Karpas-422 (cell line): Measurements from ENCODE around the gene GNAS. TPM values are rescaled to one million over a fixed set of nuclear protein-coding genes. Genes with fewer than 3 reads are reported as not detected.
A peak's percentile ranks its signal among the peaks of the same experiment; 100 is the strongest.

ENCODE experiments used
- DNase-seq: peaks from one replicate; pipeline ENCODE4 v3.0.0-alpha.2; 2015
- H2AFZ ChIP-seq: fragments of 200-600 bp; sonication (generic); 2 replicates; pipeline ENCODE4 v1.6.1; 2014; ENCODE audit warnings: antibody characterized with exemption, low read length, mixed read lengths
- H3K27ac ChIP-seq: fragments of 200-600 bp; sonication (generic); 2 replicates; pipeline ENCODE4 v1.5.1; 2014; ENCODE audit warnings: mild to moderate bottlenecking, low read length, moderate library complexity
- H3K27me3 ChIP-seq: fragments of 200-600 bp; sonication (generic); 2 replicates; pipeline ENCODE4 v1.6.1; 2014; ENCODE audit warnings: low read length, mixed read lengths
- H3K36me3 ChIP-seq: fragments of 200-600 bp; sonication (generic); 2 replicates; pipeline ENCODE4 v1.6.1; 2014; ENCODE audit warnings: low read length, mixed read lengths; ENCODE audit not compliant: insufficient read depth
- H3K4me1 ChIP-seq: fragments of 200-600 bp; sonication (generic); 2 replicates; pipeline ENCODE4 v1.6.1; 2014; ENCODE audit warnings: mild to moderate bottlenecking, low read length, mixed read lengths
- H3K4me2 ChIP-seq: fragments of 200-600 bp; sonication (generic); 2 replicates; pipeline ENCODE4 v1.6.1; 2014; ENCODE audit warnings: low read length, low read depth, mild to moderate bottlenecking; ENCODE audit not compliant: poor library complexity, severe bottlenecking
- H3K4me3 ChIP-seq: fragments of 200-600 bp; sonication (generic); 2 replicates; pipeline ENCODE4 v1.5.1; 2014; ENCODE audit warnings: mild to moderate bottlenecking, antibody characterized with exemption, low read length, mixed read lengths
- H3K79me2 ChIP-seq: fragments of 200-600 bp; sonication (generic); 2 replicates; pipeline ENCODE4 v1.6.1; 2014; ENCODE audit warnings: mild to moderate bottlenecking, low read length, mixed read lengths
- H3K9ac ChIP-seq: fragments of 200-600 bp; sonication (generic); 2 replicates; pipeline ENCODE4 v1.6.0; 2014; ENCODE audit warnings: low read length
- H3K9me2 ChIP-seq: fragments of 200-600 bp; sonication (generic), shearing (Covaris generic); replicated peaks from 2 replicates; pipeline ENCODE4 v1.6.0; 2014; ENCODE audit warnings: mild to moderate bottlenecking, low read length, moderate library complexity; ENCODE audit not compliant: insufficient read depth
- H3K9me3 ChIP-seq: fragments of 300-700, 200-600 bp; sonication (generic); 2 replicates; pipeline ENCODE4 v1.6.1; 2014; ENCODE audit warnings: low read length, mixed read lengths
- H4K20me1 ChIP-seq: fragments of 200-600 bp; sonication (generic); 2 replicates; pipeline ENCODE4 v1.6.1; 2014; ENCODE audit warnings: mild to moderate bottlenecking, antibody characterized with exemption, low read length, low read depth; ENCODE audit not compliant: insufficient read depth
- total RNA-seq: library from RNA; depleted of rRNA; stranded (reverse); fragments of >200 nt; shearing (Covaris generic); gene quantifications from 2 replicates; pipeline ENCODE4 v1.2.3, GENCODE V29; 2014; ENCODE audit warnings: low replicate concordance

The GNAS gene
- total RNA-seq, 1 experiment from 2014 or later: 624 TPM

- no peaks in the 10 kb centered on the region for H3K9me3 ChIP-seq
- H2AFZ ChIP-seq: no peak overlapping the region
- peaks cover 19% of the 10 kb centered on the region; the same call in 1 of the 2 replicates for H3K36me3 ChIP-seq
- H4K20me1 ChIP-seq: 0 out of 2 replicates have a peak, but pooled peaks cover 3% of the 10 kb centered on the region
- H3K4me2 ChIP-seq: no peak overlapping the region
- H3K9me2 ChIP-seq: no peaks in the 10 kb centered on the region
- no peaks in the 10 kb centered on the region for H3K27me3 ChIP-seq
- H3K27ac ChIP-seq: no peak overlapping the region
- no peak overlapping the region for H3K9ac ChIP-seq
- no peak overlapping the region for H3K4me3 ChIP-seq
- peaks cover 79% of the 10 kb centered on the region for H3K79me2 ChIP-seq
- no peaks in the 10 kb centered on the region for H3K4me1 ChIP-seq
- no peak for DNase-seq
These were observed 18.6 kb upstream of the GNAS start for GRCh38 chr20:58833921-58834320.

- no peaks in the 10 kb centered on the region for H3K9me2 ChIP-seq
- H3K9me3 ChIP-seq: no peaks in the 10 kb centered on the region
- no peaks in the 10 kb centered on the region for H3K4me1 ChIP-seq
- H2AFZ ChIP-seq: no peak overlapping the region
- peaks cover 68% of the 10 kb centered on the region for H3K79me2 ChIP-seq
- H3K9ac ChIP-seq: no peak overlapping the region
- H3K4me2 ChIP-seq: no peak overlapping the region
- H4K20me1 ChIP-seq: no peaks in the 10 kb centered on the region
- H3K27me3 ChIP-seq: no peaks in the 10 kb centered on the region
- H3K27ac ChIP-seq: no peak overlapping the region
- no peak overlapping the region for H3K4me3 ChIP-seq
- no peak for DNase-seq
- H3K36me3 ChIP-seq: peaks cover 19% of the 10 kb centered on the region; the same call in 1 of the 2 replicates
These were observed 17.3 kb upstream of the GNAS start for GRCh38 chr20:58835231-58835630.

GRCh38 chr20:58836616-58837204 lies 15.8 kb upstream of the GNAS start:
- DNase-seq: no peak
- no peak overlapping the region for H3K9ac ChIP-seq
- no peaks in the 10 kb centered on the region for H3K9me3 ChIP-seq
- H2AFZ ChIP-seq: no peak overlapping the region
- H3K9me2 ChIP-seq: no peaks in the 10 kb centered on the region
- peaks cover 55% of the 10 kb centered on the region for H3K79me2 ChIP-seq
- H3K4me3 ChIP-seq: no peak overlapping the region
- no peaks in the 10 kb centered on the region for H3K27me3 ChIP-seq
- H3K36me3 ChIP-seq: peaks cover 19% of the 10 kb centered on the region; the same call in 1 of the 2 replicates
- H3K4me2 ChIP-seq: no peak overlapping the region
- no peak overlapping the region for H3K27ac ChIP-seq
- no peaks in the 10 kb centered on the region for H3K4me1 ChIP-seq
- H4K20me1 ChIP-seq: no peaks in the 10 kb centered on the region

- H3K27me3 ChIP-seq: no peaks in the 10 kb centered on the region
- H4K20me1 ChIP-seq: no peaks in the 10 kb centered on the region
- no peak overlapping the region for H3K4me2 ChIP-seq
- no peak overlapping the region for H2AFZ ChIP-seq
- H3K79me2 ChIP-seq: peaks cover 45% of the 10 kb centered on the region
- no peak for DNase-seq
- H3K9me3 ChIP-seq: no peaks in the 10 kb centered on the region
- H3K9me2 ChIP-seq: no peaks in the 10 kb centered on the region
- H3K36me3 ChIP-seq: peaks cover 9% of the 10 kb centered on the region; the same call in 1 of the 2 replicates
- no peak overlapping the region for H3K9ac ChIP-seq
- H3K27ac ChIP-seq: no peak overlapping the region
- H3K4me1 ChIP-seq: no peaks in the 10 kb centered on the region
- no peak overlapping the region for H3K4me3 ChIP-seq
These were observed 14.8 kb upstream of the GNAS start for GRCh38 chr20:58837717-58838116.

DNA sequence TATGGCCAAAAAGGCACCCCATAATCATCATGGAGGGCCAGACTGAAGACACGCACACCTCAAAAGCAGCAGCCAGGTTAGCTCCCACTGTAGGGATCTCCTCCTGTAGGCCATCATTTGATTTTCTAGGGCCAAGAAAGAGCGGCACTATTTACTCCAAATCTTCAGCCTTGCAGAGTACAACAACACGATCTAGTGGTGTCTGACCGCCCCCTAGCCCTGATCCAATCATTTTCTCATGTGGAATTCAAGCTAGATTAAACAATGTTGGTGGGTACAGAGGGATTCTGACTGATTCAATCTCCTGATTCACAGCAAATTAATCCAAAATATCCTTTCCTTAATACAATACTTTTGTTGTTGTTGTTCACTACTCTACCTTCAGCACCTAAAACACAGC lies 14.3 kb upstream of the GNAS start:
- Histone ChIP-seq H3K9me3 (no peaks in the 10 kb centered on the region), H3K27ac (no peak overlapping the region), H3K9ac (no peak overlapping the region), H3K27me3 (no peaks in the 10 kb centered on the region), H4K20me1 (peaks cover under 1% of the 10 kb centered on the region; the same call in 1 of the 2 replicates), H3K79me2 (peaks cover 46% of the 10 kb centered on the region), H3K36me3 (0 out of 2 replicates have a peak, but pooled peaks cover 8% of the 10 kb centered on the region), H3K4me3 (no peak overlapping the region), H3K4me2 (no peak overlapping the region), H2AFZ (no peak overlapping the region), H3K9me2 (no peaks in the 10 kb centered on the region), H3K4me1 (no peaks in the 10 kb centered on the region)
- DNase-seq: no peak

GRCh38 chr20:58839474-58839874 lies 13.0 kb upstream of the GNAS start:
- no peaks in the 10 kb centered on the region for H3K27me3 ChIP-seq
- DNase-seq: peak; percentile 70
- H2AFZ ChIP-seq: no peak overlapping the region
- peaks cover 4% of the 10 kb centered on the region; the same call in 1 of the 2 replicates for H4K20me1 ChIP-seq
- peaks cover 48% of the 10 kb centered on the region for H3K79me2 ChIP-seq
- H3K27ac ChIP-seq: no peak overlapping the region
- no peaks in the 10 kb centered on the region for H3K9me2 ChIP-seq
- no peak overlapping the region for H3K4me3 ChIP-seq
- no peak overlapping the region for H3K9ac ChIP-seq
- no peaks in the 10 kb centered on the region for H3K9me3 ChIP-seq
- H3K4me1 ChIP-seq: no peaks in the 10 kb centered on the region
- H3K4me2 ChIP-seq: no peak overlapping the region
- 0 out of 2 replicates have a peak, but pooled peaks cover 5% of the 10 kb centered on the region for H3K36me3 ChIP-seq

DNA sequence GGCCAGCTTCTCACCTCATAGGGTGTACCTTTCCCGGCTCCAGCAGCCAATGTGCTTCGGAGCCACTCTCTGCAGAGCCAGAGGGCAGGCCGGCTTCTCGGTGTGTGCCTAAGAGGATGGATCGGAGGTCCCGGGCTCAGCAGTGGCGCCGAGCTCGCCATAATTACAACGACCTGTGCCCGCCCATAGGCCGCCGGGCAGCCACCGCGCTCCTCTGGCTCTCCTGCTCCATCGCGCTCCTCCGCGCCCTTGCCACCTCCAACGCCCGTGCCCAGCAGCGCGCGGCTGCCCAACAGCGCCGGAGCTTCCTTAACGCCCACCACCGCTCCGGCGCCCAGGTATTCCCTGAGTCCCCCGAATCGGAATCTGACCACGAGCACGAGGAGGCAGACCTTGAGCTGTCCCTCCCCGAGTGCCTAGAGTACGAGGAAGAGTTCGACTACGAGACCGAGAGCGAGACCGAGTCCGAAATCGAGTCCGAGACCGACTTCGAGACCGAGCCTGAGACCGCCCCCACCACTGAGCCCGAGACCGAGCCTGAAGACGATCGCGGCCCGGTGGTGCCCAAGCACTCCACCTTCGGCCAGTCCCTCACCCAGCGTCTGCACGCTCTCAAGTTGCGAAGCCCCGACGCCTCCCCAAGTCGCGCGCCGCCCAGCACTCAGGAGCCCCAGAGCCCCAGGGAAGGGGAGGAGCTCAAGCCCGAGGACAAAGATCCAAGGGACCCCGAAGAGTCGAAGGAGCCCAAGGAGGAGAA lies 12.3 kb upstream of the GNAS start:
- no peaks in the 10 kb centered on the region for H3K27me3 ChIP-seq
- peaks cover 50% of the 10 kb centered on the region for H3K79me2 ChIP-seq
- H3K9me2 ChIP-seq: no peaks in the 10 kb centered on the region
- no peaks in the 10 kb centered on the region for H3K36me3 ChIP-seq
- no peak overlapping the region for H3K9ac ChIP-seq
- DNase-seq: no peak
- H3K4me1 ChIP-seq: no peaks in the 10 kb centered on the region
- H2AFZ ChIP-seq: no peak overlapping the region
- H3K4me3 ChIP-seq: no peak overlapping the region
- peaks cover 6% of the 10 kb centered on the region; the same call in 1 of the 2 replicates for H4K20me1 ChIP-seq
- no peak overlapping the region for H3K27ac ChIP-seq
- no peak overlapping the region for H3K4me2 ChIP-seq
- no peaks in the 10 kb centered on the region for H3K9me3 ChIP-seq

GRCh38 chr20:58840816-58841538 lies 11.5 kb upstream of the GNAS start:
- H3K4me3 ChIP-seq: no peak overlapping the region
- peaks cover 6% of the 10 kb centered on the region; the same call in 1 of the 2 replicates for H4K20me1 ChIP-seq
- no peak overlapping the region for H3K4me2 ChIP-seq
- H3K79me2 ChIP-seq: peaks cover 50% of the 10 kb centered on the region
- H3K9me2 ChIP-seq: no peaks in the 10 kb centered on the region
- no peak for DNase-seq
- H3K9ac ChIP-seq: no peak overlapping the region
- no peaks in the 10 kb centered on the region for H3K27me3 ChIP-seq
- no peak overlapping the region for H3K27ac ChIP-seq
- no peaks in the 10 kb centered on the region for H3K4me1 ChIP-seq
- H3K9me3 ChIP-seq: no peaks in the 10 kb centered on the region
- no peaks in the 10 kb centered on the region for H3K36me3 ChIP-seq
- no peak overlapping the region for H2AFZ ChIP-seq
